H1 (cell line): ENCODE results near the gene GSTM3.

ENCODE experiments used
- CBX8 ChIP-seq: fragments of 300-800, 300-1000 bp; sonication (generic); IDR thresholded peaks from 2 replicates; pipeline ENCODE4 v1.7.1; 2016; ENCODE audit warnings: low read depth, low read length, borderline replicate concordance
- FOSL1 ChIP-seq: IDR thresholded peaks from 2 replicates; pipeline ENCODE4 v1.6.1; 2011; ENCODE audit warnings: mild to moderate bottlenecking, low read depth, low read length, moderate library complexity; ENCODE audit not compliant: insufficient read depth
- HDAC2 ChIP-seq, 2 experiments: fragments of 300-600 bp in 1 of 2; sonication (generic) in 1 of 2; IDR thresholded peaks; 2 replicates each; pipeline ENCODE4 v1.6.1; 2011 to 2012; ENCODE audit warnings: low read depth in 2 of 2, low read length in 2 of 2, mild to moderate bottlenecking in 2 of 2, moderate library complexity in 2 of 2, borderline replicate concordance in 1 of 2, inconsistent platforms in 1 of 2
- POLR2A ChIP-seq, 2 experiments: IDR thresholded peaks; 1 replicate in 1 of 2; 2 replicates in 1 of 2; pipeline ENCODE4 v1.6.1; 2011; ENCODE audit warnings: low read depth in 2 of 2, low read length in 2 of 2, mild to moderate bottlenecking in 2 of 2; ENCODE audit errors: control extremely low read depth in 1 of 2
- POLR2AphosphoS5 ChIP-seq: IDR thresholded peaks from 2 replicates; pipeline ENCODE4 v1.6.1; 2011; ENCODE audit warnings: low read depth, low read length
- RXRA ChIP-seq: IDR thresholded peaks from 2 replicates; pipeline ENCODE4 v1.6.1; 2011; ENCODE audit warnings: low read depth, mild to moderate bottlenecking, low read length, moderate library complexity; ENCODE audit not compliant: insufficient read depth
- SP2 ChIP-seq: IDR thresholded peaks from 2 replicates; pipeline ENCODE4 v1.6.1; 2012; ENCODE audit warnings: mild to moderate bottlenecking, low read length, inconsistent platforms
- TF ChIP-seq, protein P1 (sequence below), 3 experiments: IDR thresholded peaks; 1 replicate in 2 of 3; 2 replicates in 1 of 3; pipeline versions ENCODE4 v1.5.1 to v1.6.1; 2011; ENCODE audit warnings: low read length in 3 of 3, mild to moderate bottlenecking in 3 of 3, inconsistent platforms in 2 of 3, low read depth in 1 of 3, moderate library complexity in 1 of 3; ENCODE audit not compliant: insufficient read depth in 1 of 3; ENCODE audit errors: control extremely low read depth in 1 of 3
- TF ChIP-seq, protein P2 (sequence below): IDR thresholded peaks from 2 replicates; pipeline ENCODE4 v1.6.1; 2011; ENCODE audit warnings: low read depth, mild to moderate bottlenecking, low read length; ENCODE audit not compliant: insufficient read depth

DNA sequence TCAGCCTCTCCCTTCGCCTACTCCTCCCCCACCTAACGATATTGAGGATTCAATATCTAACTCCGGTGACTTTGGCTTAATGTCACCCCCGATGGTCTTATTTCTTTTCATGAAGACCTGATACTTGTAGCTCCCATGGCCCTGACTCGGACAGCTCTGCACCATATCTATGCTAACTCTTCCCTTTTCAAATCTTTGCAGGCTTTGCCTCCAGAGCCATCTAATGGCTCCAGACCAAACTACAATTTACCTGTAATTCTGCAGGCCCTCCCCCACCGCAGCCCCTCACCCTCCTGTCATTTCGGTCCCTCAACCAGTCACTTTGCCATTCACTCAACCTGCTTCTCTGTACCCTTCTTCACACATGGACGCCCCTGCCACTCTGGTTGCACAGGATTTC lies 36.7 kb downstream of the GSTM3 start:
- TF ChIP-seq, protein P1, sequence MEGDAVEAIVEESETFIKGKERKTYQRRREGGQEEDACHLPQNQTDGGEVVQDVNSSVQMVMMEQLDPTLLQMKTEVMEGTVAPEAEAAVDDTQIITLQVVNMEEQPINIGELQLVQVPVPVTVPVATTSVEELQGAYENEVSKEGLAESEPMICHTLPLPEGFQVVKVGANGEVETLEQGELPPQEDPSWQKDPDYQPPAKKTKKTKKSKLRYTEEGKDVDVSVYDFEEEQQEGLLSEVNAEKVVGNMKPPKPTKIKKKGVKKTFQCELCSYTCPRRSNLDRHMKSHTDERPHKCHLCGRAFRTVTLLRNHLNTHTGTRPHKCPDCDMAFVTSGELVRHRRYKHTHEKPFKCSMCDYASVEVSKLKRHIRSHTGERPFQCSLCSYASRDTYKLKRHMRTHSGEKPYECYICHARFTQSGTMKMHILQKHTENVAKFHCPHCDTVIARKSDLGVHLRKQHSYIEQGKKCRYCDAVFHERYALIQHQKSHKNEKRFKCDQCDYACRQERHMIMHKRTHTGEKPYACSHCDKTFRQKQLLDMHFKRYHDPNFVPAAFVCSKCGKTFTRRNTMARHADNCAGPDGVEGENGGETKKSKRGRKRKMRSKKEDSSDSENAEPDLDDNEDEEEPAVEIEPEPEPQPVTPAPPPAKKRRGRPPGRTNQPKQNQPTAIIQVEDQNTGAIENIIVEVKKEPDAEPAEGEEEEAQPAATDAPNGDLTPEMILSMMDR (IDR thresholded peaks at IDR 0.05; ENCODE audit: control extremely low read depth in 1 of 3, insufficient read depth in 1 of 3, low read depth in 1 of 3, low read length in 3 of 3) = peak in 2 of 3 experiments; percentile 45 to 54; a peak in 3 of 4 replicates
- TF ChIP-seq HDAC2 (IDR thresholded peaks at IDR 0.05; ENCODE audit: borderline replicate concordance in 1 of 2, low read depth in 2 of 2, low read length in 2 of 2) (no peak), CBX8 (no peak), POLR2AphosphoS5 (no peak), POLR2A (IDR thresholded peaks at IDR 0.05; ENCODE audit: control extremely low read depth in 1 of 2, low read depth in 2 of 2, low read length in 2 of 2) (no peak), RXRA (no peak), SP2 (no peak), FOSL1 (no peak)
- TF ChIP-seq, protein P2, sequence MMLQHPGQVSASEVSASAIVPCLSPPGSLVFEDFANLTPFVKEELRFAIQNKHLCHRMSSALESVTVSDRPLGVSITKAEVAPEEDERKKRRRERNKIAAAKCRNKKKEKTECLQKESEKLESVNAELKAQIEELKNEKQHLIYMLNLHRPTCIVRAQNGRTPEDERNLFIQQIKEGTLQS = no peak
